Endothelial cell of umbilical vein (primary cell): ENCODE measurements around the gene MPDZ. TPM values are rescaled to one million over a fixed set of nuclear protein-coding genes. Genes with fewer than 3 reads are reported as not detected.

Experiments used
- BruUV-seq: library from RNA; stranded (reverse); fragments of 400-500 nt; replicated peaks from 2 replicates; lab custom pipeline; 2021; lab: Mats Ljungman, UMichigan
- CTCF ChIA-PET: fragments of 300-600, 350-600 bp; sonication (Branson Sonifier 250); formaldehyde crosslinking; loops from one replicate; lab custom pipeline; 2021; ENCODE audit warnings: antibody characterized with exemption, inconsistent platforms; lab: Charles Lee
- POLR2A ChIA-PET: fragments of 300-600, 350-600 bp; sonication (Branson Sonifier 250); formaldehyde crosslinking; loops from one replicate; lab custom pipeline; 2021; ENCODE audit warnings: antibody characterized with exemption, inconsistent platforms; lab: Charles Lee
- DNase-seq: peaks from one replicate; pipeline ENCODE4 v3.0.0-alpha.2; 2011; ENCODE audit warnings: low read depth, low spot score
- FAIRE-seq: peaks from 2 replicates; lab custom pipeline; 2011; peaks lifted over from hg19 to GRCh38; lab: Jason Lieb, UNC
- H2AFZ ChIP-seq: 2 replicates; pipeline ENCODE4 v1.6.0; 2012; ENCODE audit warnings: low read depth, low read length, control low read depth, inconsistent platforms
- H3K27ac ChIP-seq: 2 replicates; pipeline ENCODE4 v1.5.1; 2011; ENCODE audit warnings: low read depth, mild to moderate bottlenecking, control low read depth, low read length, moderate library complexity; ENCODE audit not compliant: insufficient read depth
- H3K27me3 ChIP-seq, 2 experiments: 2 replicates each; pipeline versions ENCODE4 v1.6.0 to v1.6.1; 2011; ENCODE audit warnings: low read length in 2 of 2, mixed read lengths in 1 of 2; ENCODE audit not compliant: control insufficient read depth in 2 of 2, insufficient read depth in 2 of 2
- H3K36me3 ChIP-seq, 2 experiments: 2 replicates in 1 of 2; 3 replicates in 1 of 2; pipeline ENCODE4 v1.5.1; 2011; ENCODE audit warnings: low read length in 2 of 2, mild to moderate bottlenecking in 1 of 2, moderate library complexity in 1 of 2; ENCODE audit not compliant: control insufficient read depth in 2 of 2, insufficient read depth in 2 of 2; ENCODE audit errors: extremely low read depth in 1 of 2
- H3K4me1 ChIP-seq: 3 replicates; pipeline ENCODE4 v1.5.1; 2011; ENCODE audit warnings: mild to moderate bottlenecking, low read length; ENCODE audit not compliant: control insufficient read depth, insufficient read depth; ENCODE audit errors: extremely low read depth
- H3K4me2 ChIP-seq: 2 replicates; pipeline ENCODE4 v1.6.1; 2011; ENCODE audit warnings: low read length, control low read depth, mixed read lengths; ENCODE audit not compliant: insufficient read depth
- H3K4me3 ChIP-seq, 3 experiments: fragments of 200-600 bp in 1 of 3; sonication (generic), shearing (Covaris generic) in 1 of 3; replicated peaks in 1 of 3; 2 replicates each; pipeline ENCODE4 v1.5.1; 2011 to 2016; ENCODE audit warnings: control low read depth in 3 of 3, low read length in 3 of 3, mild to moderate bottlenecking in 2 of 3, inconsistent platforms in 1 of 3, low read depth in 1 of 3, moderate library complexity in 1 of 3; ENCODE audit not compliant: insufficient read depth in 1 of 3
- H3K79me2 ChIP-seq: 2 replicates; pipeline ENCODE4 v1.6.0; 2012; ENCODE audit warnings: low read length, inconsistent platforms; ENCODE audit not compliant: control insufficient read depth, insufficient read depth
- H3K9ac ChIP-seq: replicated peaks from 2 replicates; pipeline ENCODE3; 2011; ENCODE audit warnings: low read length, control low read depth; ENCODE audit not compliant: insufficient read depth; ENCODE audit errors: extremely low read depth
- H3K9me1 ChIP-seq: replicated peaks from 3 replicates; pipeline ENCODE4 v1.6.0; 2011; ENCODE audit warnings: mild to moderate bottlenecking, low read length; ENCODE audit not compliant: control insufficient read depth, insufficient read depth; ENCODE audit errors: extremely low read depth
- H3K9me3 ChIP-seq: replicated peaks from 2 replicates; pipeline ENCODE4 v1.5.1; 2012; ENCODE audit warnings: low read length, inconsistent platforms; ENCODE audit not compliant: control insufficient read depth, insufficient read depth
- H4K20me1 ChIP-seq: replicated peaks from 2 replicates; pipeline ENCODE3; 2011; ENCODE audit warnings: mild to moderate bottlenecking, low read length; ENCODE audit not compliant: control insufficient read depth, insufficient read depth; ENCODE audit errors: extremely low read depth
- FOS ChIP-seq: IDR thresholded peaks from 2 replicates; pipeline ENCODE4 v1.6.1; 2011; ENCODE audit warnings: mild to moderate bottlenecking, low read length, moderate library complexity, borderline replicate concordance; ENCODE audit not compliant: insufficient read depth
- GATA2 ChIP-seq: IDR thresholded peaks from 2 replicates; pipeline ENCODE4 v1.7.0; 2011; ENCODE audit warnings: low read depth, mild to moderate bottlenecking, moderate library complexity, mixed read lengths, low read length; ENCODE audit not compliant: insufficient read length, insufficient read depth
- JUN ChIP-seq: IDR thresholded peaks from 2 replicates; pipeline ENCODE4 v1.6.1; 2011; ENCODE audit warnings: borderline replicate concordance, low read depth; ENCODE audit not compliant: insufficient read length, insufficient read depth
- MYC ChIP-seq: IDR thresholded peaks from one replicate; pipeline ENCODE4 v1.6.1; 2011; ENCODE audit warnings: mild to moderate bottlenecking, low read depth, low read length
- dilution Hi-C: fragments of 300-500 bp; cut with MboI; formaldehyde crosslinking; loops from one replicate; pipeline ENCODE4 v1.15.0; 2019; ENCODE audit warnings: low sequenced_read_pairs; ENCODE audit not compliant: extremely low pct_ligation_motif_present
- intact Hi-C: fragments of 100-400 bp; cut with micrococcal nuclease; formaldehyde crosslinking; loops from one replicate; pipeline ENCODE4 v1.10.0; 2022
- polyA plus RNA-seq, 4 experiments: library from polyadenylated mRNA; depleted of rRNA in 3 of 4; stranded (reverse) in 3 of 4; unstranded in 1 of 4; fragments of >200 nt; gene quantifications; 2 replicates each; pipeline versions ENCODE4 v1.2.1 to v1.2.3, GENCODE V29; 2011 to 2012; ENCODE audit warnings: missing spikeins in 1 of 4
- total RNA-seq: library from RNA; stranded (reverse); gene quantifications from 2 replicates; pipeline ENCODE4 v1.2.3, GENCODE V29; 2021
- TF ChIP-seq, protein P1 (sequence below), 2 donors: IDR thresholded peaks; 1 replicate in 1 of 2; 2 replicates in 1 of 2; pipeline ENCODE4 v1.5.1; 2011; ENCODE audit warnings: low read length in 2 of 2, mild to moderate bottlenecking in 2 of 2, moderate library complexity in 2 of 2, control low read depth in 1 of 2, inconsistent platforms in 1 of 2, low read depth in 1 of 2; ENCODE audit not compliant: insufficient read depth in 1 of 2; ENCODE audit errors: extremely low read depth in 1 of 2

Gene MPDZ
- total and polyA plus RNA-seq, 2 donors (not counting 3 experiments of a cell fraction or from before 2014, with no cell fraction given): 22.3 to 54.4 TPM

DNA sequence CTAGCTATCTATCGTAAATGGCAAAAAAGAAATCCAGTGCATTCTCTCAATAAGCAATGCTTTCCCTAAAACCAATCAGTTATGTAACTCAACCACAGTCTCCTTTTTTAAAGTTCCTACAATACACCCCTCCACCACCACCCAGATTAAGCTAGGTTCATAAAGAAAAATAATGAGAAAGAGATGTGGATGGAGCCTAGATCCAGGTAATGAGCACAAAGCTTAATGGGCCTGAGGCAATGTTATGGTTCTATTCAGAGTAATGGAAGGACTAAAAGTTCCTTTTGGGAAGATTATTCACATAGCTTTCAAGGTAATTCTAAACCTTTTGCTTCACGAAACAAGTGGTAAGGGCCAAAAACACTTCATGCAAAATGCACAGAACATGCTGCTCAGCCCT, 113.5 kb downstream of the MPDZ start:
- BruUV-seq: no TSS peak
- H3K27me3 ChIP-seq: no peaks in the 10 kb centered on the region
- TF ChIP-seq MYC: no peak
- TF ChIP-seq, protein P1, sequence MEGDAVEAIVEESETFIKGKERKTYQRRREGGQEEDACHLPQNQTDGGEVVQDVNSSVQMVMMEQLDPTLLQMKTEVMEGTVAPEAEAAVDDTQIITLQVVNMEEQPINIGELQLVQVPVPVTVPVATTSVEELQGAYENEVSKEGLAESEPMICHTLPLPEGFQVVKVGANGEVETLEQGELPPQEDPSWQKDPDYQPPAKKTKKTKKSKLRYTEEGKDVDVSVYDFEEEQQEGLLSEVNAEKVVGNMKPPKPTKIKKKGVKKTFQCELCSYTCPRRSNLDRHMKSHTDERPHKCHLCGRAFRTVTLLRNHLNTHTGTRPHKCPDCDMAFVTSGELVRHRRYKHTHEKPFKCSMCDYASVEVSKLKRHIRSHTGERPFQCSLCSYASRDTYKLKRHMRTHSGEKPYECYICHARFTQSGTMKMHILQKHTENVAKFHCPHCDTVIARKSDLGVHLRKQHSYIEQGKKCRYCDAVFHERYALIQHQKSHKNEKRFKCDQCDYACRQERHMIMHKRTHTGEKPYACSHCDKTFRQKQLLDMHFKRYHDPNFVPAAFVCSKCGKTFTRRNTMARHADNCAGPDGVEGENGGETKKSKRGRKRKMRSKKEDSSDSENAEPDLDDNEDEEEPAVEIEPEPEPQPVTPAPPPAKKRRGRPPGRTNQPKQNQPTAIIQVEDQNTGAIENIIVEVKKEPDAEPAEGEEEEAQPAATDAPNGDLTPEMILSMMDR (IDR thresholded peaks at IDR 0.05; ENCODE audit: extremely low read depth in 1 of 2, insufficient read depth in 1 of 2, low read depth in 1 of 2, low read length in 2 of 2): no peak
- no peak for TF ChIP-seq FOS
- no peak for TF ChIP-seq JUN
- TF ChIP-seq GATA2: no peak
- no peaks in the 10 kb centered on the region for H3K9me1 ChIP-seq
- POLR2A ChIA-PET: interaction anchor here (0.6 kb wide), 1 partner anchor 86 kb away, joined by 5 read pairs; no protein-coding TSS in a partner anchor
- H3K4me2 ChIP-seq: no peak overlapping the region
- H3K36me3 ChIP-seq: peaks cover 4 to 11% of the 10 kb centered on the region in 2 experiments
- H3K27ac ChIP-seq: no peak overlapping the region
- dilution Hi-C loops: no loop called here
- H3K9me3 ChIP-seq: no peaks in the 10 kb centered on the region
- no peak overlapping the region for H2AFZ ChIP-seq
- H3K4me3 ChIP-seq: no peak overlapping the region
- H3K9ac ChIP-seq: no peak overlapping the region
- DNase-seq (no peak), FAIRE-seq (no peak)
- no peaks in the 10 kb centered on the region for H3K79me2 ChIP-seq
- no peaks in the 10 kb centered on the region for H3K4me1 ChIP-seq
- intact Hi-C loops: no loop called here
- H4K20me1 ChIP-seq: no peaks in the 10 kb centered on the region
- CTCF ChIA-PET: interaction anchor here (1.0 to 1.2 kb wide), 2 partner anchors 9 to 37 kb away, joined by 3 read pairs; no protein-coding TSS in a partner anchor
